ENCODE data around the gene SMARCD3.

DNA sequence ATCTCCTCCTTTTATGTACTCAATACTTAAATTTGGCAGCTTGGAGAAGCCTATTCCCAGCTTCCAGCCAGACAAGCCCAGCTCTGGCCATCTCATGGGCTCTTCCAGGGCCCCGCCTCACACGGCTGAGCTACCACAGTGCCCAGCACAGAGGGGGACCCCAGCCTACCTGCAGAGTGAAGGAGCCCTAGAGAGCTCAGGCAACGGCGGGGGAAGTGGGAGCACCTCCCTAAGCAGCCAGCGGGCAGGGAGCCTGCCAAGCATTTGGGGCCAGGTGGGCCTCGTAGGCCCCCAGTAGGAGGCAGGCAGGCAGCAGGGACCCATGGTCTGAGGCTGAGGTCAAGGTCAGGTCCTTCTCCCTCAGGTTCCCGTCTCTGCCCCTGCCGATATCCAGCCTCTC, 29.1 kb upstream of the SMARCD3 start:
- TF ChIP-seq POLR2AphosphoS5 (IDR thresholded peaks at IDR 0.05; ENCODE audit: low read depth, low read length) = no peak
- TF ChIP-seq, protein P1, sequence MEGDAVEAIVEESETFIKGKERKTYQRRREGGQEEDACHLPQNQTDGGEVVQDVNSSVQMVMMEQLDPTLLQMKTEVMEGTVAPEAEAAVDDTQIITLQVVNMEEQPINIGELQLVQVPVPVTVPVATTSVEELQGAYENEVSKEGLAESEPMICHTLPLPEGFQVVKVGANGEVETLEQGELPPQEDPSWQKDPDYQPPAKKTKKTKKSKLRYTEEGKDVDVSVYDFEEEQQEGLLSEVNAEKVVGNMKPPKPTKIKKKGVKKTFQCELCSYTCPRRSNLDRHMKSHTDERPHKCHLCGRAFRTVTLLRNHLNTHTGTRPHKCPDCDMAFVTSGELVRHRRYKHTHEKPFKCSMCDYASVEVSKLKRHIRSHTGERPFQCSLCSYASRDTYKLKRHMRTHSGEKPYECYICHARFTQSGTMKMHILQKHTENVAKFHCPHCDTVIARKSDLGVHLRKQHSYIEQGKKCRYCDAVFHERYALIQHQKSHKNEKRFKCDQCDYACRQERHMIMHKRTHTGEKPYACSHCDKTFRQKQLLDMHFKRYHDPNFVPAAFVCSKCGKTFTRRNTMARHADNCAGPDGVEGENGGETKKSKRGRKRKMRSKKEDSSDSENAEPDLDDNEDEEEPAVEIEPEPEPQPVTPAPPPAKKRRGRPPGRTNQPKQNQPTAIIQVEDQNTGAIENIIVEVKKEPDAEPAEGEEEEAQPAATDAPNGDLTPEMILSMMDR (IDR thresholded peaks at IDR 0.05) = no peak
- no peak for TF ChIP-seq TCF7L2 (IDR thresholded peaks at IDR 0.05; ENCODE audit: low read depth, low read length)
- TF ChIP-seq, protein P2, sequence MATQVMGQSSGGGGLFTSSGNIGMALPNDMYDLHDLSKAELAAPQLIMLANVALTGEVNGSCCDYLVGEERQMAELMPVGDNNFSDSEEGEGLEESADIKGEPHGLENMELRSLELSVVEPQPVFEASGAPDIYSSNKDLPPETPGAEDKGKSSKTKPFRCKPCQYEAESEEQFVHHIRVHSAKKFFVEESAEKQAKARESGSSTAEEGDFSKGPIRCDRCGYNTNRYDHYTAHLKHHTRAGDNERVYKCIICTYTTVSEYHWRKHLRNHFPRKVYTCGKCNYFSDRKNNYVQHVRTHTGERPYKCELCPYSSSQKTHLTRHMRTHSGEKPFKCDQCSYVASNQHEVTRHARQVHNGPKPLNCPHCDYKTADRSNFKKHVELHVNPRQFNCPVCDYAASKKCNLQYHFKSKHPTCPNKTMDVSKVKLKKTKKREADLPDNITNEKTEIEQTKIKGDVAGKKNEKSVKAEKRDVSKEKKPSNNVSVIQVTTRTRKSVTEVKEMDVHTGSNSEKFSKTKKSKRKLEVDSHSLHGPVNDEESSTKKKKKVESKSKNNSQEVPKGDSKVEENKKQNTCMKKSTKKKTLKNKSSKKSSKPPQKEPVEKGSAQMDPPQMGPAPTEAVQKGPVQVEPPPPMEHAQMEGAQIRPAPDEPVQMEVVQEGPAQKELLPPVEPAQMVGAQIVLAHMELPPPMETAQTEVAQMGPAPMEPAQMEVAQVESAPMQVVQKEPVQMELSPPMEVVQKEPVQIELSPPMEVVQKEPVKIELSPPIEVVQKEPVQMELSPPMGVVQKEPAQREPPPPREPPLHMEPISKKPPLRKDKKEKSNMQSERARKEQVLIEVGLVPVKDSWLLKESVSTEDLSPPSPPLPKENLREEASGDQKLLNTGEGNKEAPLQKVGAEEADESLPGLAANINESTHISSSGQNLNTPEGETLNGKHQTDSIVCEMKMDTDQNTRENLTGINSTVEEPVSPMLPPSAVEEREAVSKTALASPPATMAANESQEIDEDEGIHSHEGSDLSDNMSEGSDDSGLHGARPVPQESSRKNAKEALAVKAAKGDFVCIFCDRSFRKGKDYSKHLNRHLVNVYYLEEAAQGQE (IDR thresholded peaks at IDR 0.05; ENCODE audit: insufficient read depth in 1 of 2, low read depth in 2 of 2, low read length in 1 of 2) = no peak
- no peak for TF ChIP-seq SIN3A (IDR thresholded peaks at IDR 0.05; ENCODE audit: borderline replicate concordance, insufficient read depth, low read depth, low read length)

All from Panc1 (cell line).